DOHH2 (cell line): ENCODE results near the gene GAA.

ENCODE experiments used
- H3F3A ChIP-seq: fragments of 200-600 bp; sonication (generic), shearing (Covaris generic); 2 replicates; pipeline ENCODE4 v1.6.0; 2016; ENCODE audit warnings: antibody characterized with exemption, mild to moderate bottlenecking; ENCODE audit not compliant: control insufficient read depth, insufficient read depth
- H3K27ac ChIP-seq: fragments of 200-600 bp; sonication (generic); 2 replicates; pipeline ENCODE4 v1.5.1; 2014; ENCODE audit warnings: low read depth, mild to moderate bottlenecking, low read length, moderate library complexity
- H3K27me3 ChIP-seq: fragments of 200-600 bp; sonication (generic); 2 replicates; pipeline ENCODE4 v1.6.1; 2014; ENCODE audit warnings: mild to moderate bottlenecking, low read length, mixed read lengths; ENCODE audit not compliant: control insufficient read depth
- H3K36me3 ChIP-seq: fragments of 200-600 bp; sonication (generic); 2 replicates; pipeline ENCODE4 v1.6.1; 2014; ENCODE audit warnings: mild to moderate bottlenecking, low read length, moderate library complexity, mixed read lengths; ENCODE audit not compliant: control insufficient read depth
- H3K4me1 ChIP-seq: fragments of 200-600 bp; sonication (generic); 2 replicates; pipeline ENCODE4 v1.6.1; 2014; ENCODE audit warnings: mild to moderate bottlenecking, low read length, mixed read lengths; ENCODE audit not compliant: control insufficient read depth
- H3K4me2 ChIP-seq: fragments of 200-600 bp; sonication (generic); 2 replicates; pipeline ENCODE4 v1.6.0; 2014; ENCODE audit warnings: mild to moderate bottlenecking, low read length, moderate library complexity
- H3K4me3 ChIP-seq: fragments of 200-600 bp; sonication (generic); 2 replicates; pipeline ENCODE4 v1.5.1; 2014; ENCODE audit warnings: mild to moderate bottlenecking, low read length, mixed read lengths
- H3K79me2 ChIP-seq: fragments of 200-600 bp; sonication (generic); 2 replicates; pipeline ENCODE4 v1.6.1; 2014; ENCODE audit warnings: mild to moderate bottlenecking, low read length, mixed read lengths; ENCODE audit not compliant: control insufficient read depth
- H3K9me2 ChIP-seq: fragments of 200-600 bp; sonication (generic); replicated peaks from 2 replicates; pipeline ENCODE4 v1.6.1; 2014; ENCODE audit warnings: mild to moderate bottlenecking, low read length, mixed read lengths; ENCODE audit not compliant: control insufficient read depth
- H3K9me3 ChIP-seq: fragments of 200-600 bp; sonication (generic); 2 replicates; pipeline ENCODE4 v1.6.1; 2014; ENCODE audit warnings: antibody characterized with exemption, low read length, mixed read lengths; ENCODE audit not compliant: control insufficient read depth, insufficient read depth
- H4K20me1 ChIP-seq: fragments of 200-600 bp; sonication (generic); 2 replicates; pipeline ENCODE4 v1.6.0; 2014; ENCODE audit warnings: low read depth, mild to moderate bottlenecking, antibody characterized with exemption, low read length, moderate library complexity; ENCODE audit not compliant: control insufficient read depth, insufficient read depth
- CTCF ChIP-seq: fragments of 200-600 bp; sonication (generic); IDR thresholded peaks from one replicate; pipeline ENCODE4 v1.5.1; 2014; ENCODE audit warnings: antibody characterized with exemption, mild to moderate bottlenecking, low read depth, low read length; ENCODE audit not compliant: poor library complexity, severe bottlenecking
- EZH2phosphoT487 ChIP-seq: fragments of 200-600 bp; sonication (generic); IDR thresholded peaks from 2 replicates; pipeline ENCODE4 v1.6.1; 2017; ENCODE audit warnings: borderline replicate concordance, mild to moderate bottlenecking, antibody characterized with exemption, low read length, moderate library complexity, mixed read lengths

GAA gene

GRCh38 chr17:80169107-80169506 lies 67.7 kb downstream of the GAA start:
- no peaks in the 10 kb centered on the region for H3K9me2 ChIP-seq
- no peaks in the 10 kb centered on the region for H4K20me1 ChIP-seq
- H3F3A ChIP-seq: no peaks in the 10 kb centered on the region
- H3K79me2 ChIP-seq: no peaks in the 10 kb centered on the region
- no peaks in the 10 kb centered on the region for H3K27me3 ChIP-seq
- no peaks in the 10 kb centered on the region for H3K4me1 ChIP-seq
- no peaks in the 10 kb centered on the region for H3K9me3 ChIP-seq
- no peak overlapping the region for H3K4me2 ChIP-seq
- no peak overlapping the region for H3K27ac ChIP-seq
- no peaks in the 10 kb centered on the region for H3K36me3 ChIP-seq
- TF ChIP-seq EZH2phosphoT487 (no peak), CTCF (no peak)
- H3K4me3 ChIP-seq: no peak overlapping the region
